H4 (cell line): ENCODE data around the gene PLK3. TPM values are rescaled to one million over a fixed set of nuclear protein-coding genes. Genes with fewer than 3 reads are reported as not detected.

Experiments used
- total RNA-seq: library from RNA; depleted of rRNA; stranded (reverse); fragments of >200 nt; shearing (Covaris generic); gene quantifications from 2 replicates; pipeline ENCODE4 v1.2.3, GENCODE V29; 2014; rRNA removed

Gene PLK3
- total RNA-seq, 1 experiment from 2014 or later = 4.6 TPM

Other genes starting within 250 kb of the PLK3 start
- gene TMEM53, start 125.9 kb upstream of the PLK3 start, total RNA-seq = 11.3 and 18.4 TPM in 2 replicates
- not detected in 2 replicates for gene ARMH1, start 125.7 kb upstream of the PLK3 start, total RNA-seq
- gene RNU5D-1, start 69.2 kb upstream of the PLK3 start, total RNA-seq = not detected in 2 replicates
- gene KIF2C, start 60.5 kb upstream of the PLK3 start, total RNA-seq = 81.8 and 82.2 TPM in 2 replicates
- gene RPS8, start 24.8 kb upstream of the PLK3 start, total RNA-seq = 4,339 and 5,019 TPM in 2 replicates
- not detected in 2 replicates for gene BEST4, start 12.2 kb upstream of the PLK3 start, total RNA-seq
- gene DYNLT4, start 7.0 kb downstream of the PLK3 start, total RNA-seq = 0.12 TPM in 1 of 2 replicates, not detected in the other
- gene BTBD19, start 8.1 kb downstream of the PLK3 start, total RNA-seq = 2.5 and 2.6 TPM in 2 replicates
- 0.10 TPM in 1 of 2 replicates, not detected in the other for gene PTCH2, start 42.9 kb downstream of the PLK3 start, total RNA-seq
- gene EIF2B3, start 186.2 kb downstream of the PLK3 start, total RNA-seq = 51.5 and 60.6 TPM in 2 replicates
- gene HECTD3, start 210.9 kb downstream of the PLK3 start, total RNA-seq = 16.7 and 20.9 TPM in 2 replicates
- 125 and 128 TPM in 2 replicates for gene UROD, start 211.9 kb downstream of the PLK3 start, total RNA-seq